Gastroesophageal sphincter (tissue), 4 donors: ENCODE data around the gene LBHD1. TPM values are rescaled to one million over a fixed set of nuclear protein-coding genes. Genes with fewer than 3 reads are reported as not detected.
"Not testable (repeated sequence)": the region's sequence is repeated elsewhere in the genome, so short reads cannot be mapped to it uniquely, and the experiment has no call there.

Experiments
- ATAC-seq: fragments of 150-250 bp; one replicate; pipeline ENCODE4 v1.9.1; 2016; ENCODE audit warnings: mild to moderate bottlenecking, moderate library complexity
- H3K27ac ChIP-seq, 4 donors: fragments of 200-600 bp; sonication (generic) in 3 of 4; 1 replicate in 3 of 4; 2 replicates in 1 of 4; pipeline ENCODE4 v1.5.1; 2016 to 2019
- H3K27me3 ChIP-seq: fragments of 200-600 bp; sonication (generic); one replicate; pipeline ENCODE4 v1.5.1; 2019
- H3K36me3 ChIP-seq, 2 donors: fragments of 200-600 bp; sonication (generic); one replicate each; pipeline ENCODE4 v1.5.1; 2019; ENCODE audit warnings: control low read depth in 1 of 2
- H3K4me1 ChIP-seq, 3 donors: fragments of 200-600 bp; sonication (generic); 1 replicate in 2 of 3; 2 replicates in 1 of 3; pipeline ENCODE4 v1.5.1; 2016 to 2019; ENCODE audit warnings: control low read depth in 2 of 3
- H3K4me3 ChIP-seq, 2 donors: fragments of 200-600 bp; sonication (generic); one replicate each; pipeline ENCODE4 v1.5.1; 2019; ENCODE audit warnings: mild to moderate bottlenecking in 1 of 2, moderate library complexity in 1 of 2
- H3K9me3 ChIP-seq, 3 donors: fragments of 200-600 bp; sonication (generic); one replicate each; pipeline ENCODE4 v1.5.1; 2017 to 2019; ENCODE audit warnings: control low read depth in 2 of 3
- EP300 ChIP-seq: sonication (generic); formaldehyde crosslinking; IDR thresholded peaks from one replicate; pipeline ENCODE4 v1.6.1; 2017; ENCODE audit warnings: antibody characterized with exemption, mild to moderate bottlenecking
- POLR2A ChIP-seq, 2 donors: fragments of 450-650 bp; IDR thresholded peaks; one replicate each; pipeline ENCODE4 v1.6.1; 2017; ENCODE audit warnings: antibody characterized with exemption in 2 of 2, mild to moderate bottlenecking in 2 of 2, moderate library complexity in 1 of 2
- POLR2AphosphoS5 ChIP-seq: sonication (generic); formaldehyde crosslinking; IDR thresholded peaks from one replicate; pipeline ENCODE4 v1.6.1; 2017; ENCODE audit warnings: antibody characterized with exemption
- WGBS, 2 donors: methylation state at CpG; one replicate each; pipeline ENCODE4 v1.1.5; 2018; ENCODE audit warnings: low coverage in 1 of 2; 5-methylcytosine and 5-hydroxymethylcytosine counted together
- total RNA-seq, 4 donors: library from RNA; depleted of rRNA; stranded (reverse); fragments of >200 nt; gene quantifications; one replicate each; pipeline ENCODE4 v1.1.0, GENCODE V29; 2016
- TF ChIP-seq, protein P1 (sequence below), 4 experiments: fragments of 200-600 bp in 2 of 4; fragments of 450-650 bp in 2 of 4; sonication (generic) in 1 of 4; IDR thresholded peaks; one replicate each; pipeline ENCODE4 v1.5.1; 2017 to 2019; ENCODE audit warnings: antibody characterized with exemption in 4 of 4, mild to moderate bottlenecking in 2 of 4, moderate library complexity in 2 of 4

Gene LBHD1
- total RNA-seq, 4 donors from 2014 or later: 1.2 to 3.9 (median 2.2) TPM

DNA sequence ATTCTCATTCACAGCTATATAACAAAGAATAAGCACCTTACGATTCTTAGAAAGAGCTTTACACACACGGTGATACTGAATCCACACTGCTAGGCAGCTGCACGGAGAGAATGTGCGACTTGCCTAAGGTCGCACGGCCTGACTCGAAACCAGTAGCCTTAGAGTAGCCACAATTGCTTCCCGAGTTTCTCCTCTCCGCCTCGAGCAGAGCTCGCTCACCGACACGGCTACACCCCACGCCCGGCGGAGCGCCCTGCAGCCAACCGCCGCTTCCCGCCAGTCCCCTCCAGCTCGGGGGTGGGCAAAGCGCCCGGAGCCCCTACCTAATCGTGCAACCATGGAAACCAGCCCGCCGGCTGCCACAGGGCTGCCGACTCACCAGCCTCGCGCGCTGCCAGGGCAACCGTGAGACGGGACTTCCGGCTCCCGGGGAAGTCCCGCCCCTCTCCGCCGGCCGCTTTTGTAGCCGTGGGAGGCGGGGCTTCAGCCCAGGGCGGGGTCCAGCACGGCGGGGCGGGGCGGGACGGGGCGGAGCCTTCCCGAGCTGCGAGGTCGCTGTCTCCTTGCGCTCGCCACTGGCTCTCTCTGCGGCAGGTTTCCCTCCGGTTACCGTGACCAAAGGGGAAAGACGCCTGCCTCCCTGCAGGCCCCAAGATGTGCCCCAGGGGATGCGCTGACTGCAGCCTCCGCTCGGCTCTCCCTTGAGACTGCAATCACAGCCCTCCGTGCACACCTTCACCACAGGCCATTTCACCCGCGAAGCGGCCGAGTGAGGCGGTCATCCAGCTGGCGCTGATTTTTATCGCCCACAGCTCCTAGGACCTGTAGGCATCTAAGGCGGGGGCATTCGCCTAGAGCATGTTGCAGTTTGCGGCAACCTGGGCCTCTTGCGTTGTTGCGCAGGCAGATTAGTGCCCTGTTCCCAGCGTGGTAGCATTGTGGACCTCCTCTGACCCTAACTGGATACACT, 34.1 kb upstream of the LBHD1 start:
- H3K4me1 ChIP-seq: peaks cover 0 to 50% (median 29%) of the 10 kb centered on the region in 3 donors

GRCh38 chr11:62705413-62705812, 33.3 kb upstream of the LBHD1 start:
- no peaks in the 10 kb centered on the region for H3K27me3 ChIP-seq
- H3K4me3 ChIP-seq: peak overlapping the region; percentile 40 to 62
- WGBS, 2 donors: 0% methylated on average over 1 of the region's 7 CpGs
- H3K9me3 ChIP-seq: no peaks in the 10 kb centered on the region
- TF ChIP-seq POLR2AphosphoS5 (no peak), EP300 (no peak), POLR2A (IDR thresholded peaks at IDR 0.05) (no peak)
- TF ChIP-seq, protein P1, sequence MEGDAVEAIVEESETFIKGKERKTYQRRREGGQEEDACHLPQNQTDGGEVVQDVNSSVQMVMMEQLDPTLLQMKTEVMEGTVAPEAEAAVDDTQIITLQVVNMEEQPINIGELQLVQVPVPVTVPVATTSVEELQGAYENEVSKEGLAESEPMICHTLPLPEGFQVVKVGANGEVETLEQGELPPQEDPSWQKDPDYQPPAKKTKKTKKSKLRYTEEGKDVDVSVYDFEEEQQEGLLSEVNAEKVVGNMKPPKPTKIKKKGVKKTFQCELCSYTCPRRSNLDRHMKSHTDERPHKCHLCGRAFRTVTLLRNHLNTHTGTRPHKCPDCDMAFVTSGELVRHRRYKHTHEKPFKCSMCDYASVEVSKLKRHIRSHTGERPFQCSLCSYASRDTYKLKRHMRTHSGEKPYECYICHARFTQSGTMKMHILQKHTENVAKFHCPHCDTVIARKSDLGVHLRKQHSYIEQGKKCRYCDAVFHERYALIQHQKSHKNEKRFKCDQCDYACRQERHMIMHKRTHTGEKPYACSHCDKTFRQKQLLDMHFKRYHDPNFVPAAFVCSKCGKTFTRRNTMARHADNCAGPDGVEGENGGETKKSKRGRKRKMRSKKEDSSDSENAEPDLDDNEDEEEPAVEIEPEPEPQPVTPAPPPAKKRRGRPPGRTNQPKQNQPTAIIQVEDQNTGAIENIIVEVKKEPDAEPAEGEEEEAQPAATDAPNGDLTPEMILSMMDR (IDR thresholded peaks at IDR 0.05): no peak
- peak overlapping the region; percentile 31 to 95 (median 92) for H3K27ac ChIP-seq
- H3K36me3 ChIP-seq: peaks cover 0 to 27% of the 10 kb centered on the region in 2 donors
- no peak for ATAC-seq
- H3K4me1 ChIP-seq: peaks cover 0 to 46% (median 26%) of the 10 kb centered on the region in 3 donors

More for the DNA sequence above, 34.1 kb upstream of the LBHD1 start:
- Histone ChIP-seq H3K9me3 (no peaks in the 10 kb centered on the region), H3K27me3 (no peaks in the 10 kb centered on the region), H3K4me3 (peak overlapping the region; percentile 40 to 62), H3K27ac (peak overlapping the region; percentile 34 to 95 (median 92)), H3K36me3 (peaks cover 0 to 27% of the 10 kb centered on the region in 2 donors)
- WGBS, 2 donors: 1% methylated on average over 9 to 12 of the region's 73 CpGs
- ATAC-seq: peak; percentile 88
- TF ChIP-seq EP300 (no peak), POLR2AphosphoS5 (peak; percentile 55), POLR2A (IDR thresholded peaks at IDR 0.05) (peak; percentile 39 to 49)

DNA sequence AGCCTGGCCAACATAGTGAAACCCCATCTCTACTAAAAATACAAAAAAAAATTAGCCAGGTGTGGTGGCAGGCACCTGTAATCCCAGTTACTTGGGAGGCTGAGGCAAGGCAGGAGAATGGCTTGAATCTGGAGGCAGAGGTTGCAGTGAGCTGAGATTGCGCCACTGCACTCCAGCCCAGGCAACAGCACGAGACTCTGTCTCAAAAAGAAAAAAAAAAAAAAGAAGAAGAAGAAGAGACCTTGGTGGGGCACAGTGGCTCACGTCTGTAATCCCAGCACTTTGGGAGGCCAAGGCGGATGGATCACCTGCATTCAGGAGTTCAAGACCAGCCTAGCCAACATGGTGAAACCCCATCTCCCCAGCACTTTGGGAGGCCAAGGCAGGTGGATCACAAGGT, 31.9 kb upstream of the LBHD1 start:
- WGBS, 2 donors: 88% methylated on average over 4 of the region's 4 CpGs; no CpG with 5 or more reads in 1 of the 2 donors
- H3K27ac ChIP-seq, H3K27me3 ChIP-seq, H3K9me3 ChIP-seq, H3K4me3 ChIP-seq, ATAC-seq: not testable (repeated sequence)
- Histone ChIP-seq H3K36me3 (peaks cover 0 to 29% of the 10 kb centered on the region in 2 donors), H3K4me1 (peaks cover 0 to 36% (median 20%) of the 10 kb centered on the region in 3 donors)

- ATAC-seq: no peak
- no peak for TF ChIP-seq POLR2AphosphoS5
- no peak for TF ChIP-seq EP300
- TF ChIP-seq, protein P1 (IDR thresholded peaks at IDR 0.05): no peak
- TF ChIP-seq POLR2A (IDR thresholded peaks at IDR 0.05): no peak
These were observed 30.2 kb upstream of the LBHD1 start for GRCh38 chr11:62702246-62702645.

GRCh38 chr11:62694455-62695167, 22.5 kb upstream of the LBHD1 start:
- peak; percentile 81 for ATAC-seq
- Histone ChIP-seq H3K27me3 (no peaks in the 10 kb centered on the region), H3K27ac (peak overlapping the region in 1 of 4 donors; percentile 24), H3K4me1 (peaks cover 0 to 26% (median 8%) of the 10 kb centered on the region in 3 donors), H3K4me3 (no peak overlapping the region), H3K36me3 (peaks cover 0 to 51% of the 10 kb centered on the region in 2 donors), H3K9me3 (no peaks in the 10 kb centered on the region)
- TF ChIP-seq POLR2AphosphoS5: peak; percentile 54
- TF ChIP-seq, protein P1 (IDR thresholded peaks at IDR 0.05): peak in 3 of 4 experiments; percentile 70 to 83 (median 72)
- TF ChIP-seq EP300: no peak
- WGBS, 2 donors: 38 to 44% methylated on average over 6 to 11 of the region's 14 CpGs

More at GRCh38 chr11:62702246-62702645, 30.2 kb upstream of the LBHD1 start:
- Histone ChIP-seq H3K4me1 (peaks cover 0 to 19% (median 13%) of the 10 kb centered on the region in 3 donors), H3K9me3 (no peaks in the 10 kb centered on the region), H3K27ac (no peak overlapping the region), H3K36me3 (peaks cover 0 to 33% of the 10 kb centered on the region in 2 donors), H3K27me3 (no peaks in the 10 kb centered on the region), H3K4me3 (no peak overlapping the region)
- WGBS, 2 donors: 85 to 88% methylated on average over 7 of the region's 11 CpGs

GRCh38 chr11:62693624-62694023, 21.6 kb upstream of the LBHD1 start:
- H3K27ac ChIP-seq, H3K27me3 ChIP-seq, H3K4me3 ChIP-seq, ATAC-seq, H3K9me3 ChIP-seq: not testable (repeated sequence)
- Histone ChIP-seq H3K4me1 (peaks cover 0 to 29% (median 8%) of the 10 kb centered on the region in 3 donors), H3K36me3 (peaks cover 0 to 51% of the 10 kb centered on the region in 2 donors)
- WGBS, 2 donors: 71 to 76% methylated on average over 1 to 4 of the region's 4 CpGs
